MM.1S (cell line): ENCODE measurements around the gene POLG.

Experiments
- DNase-seq: peaks from one replicate; pipeline ENCODE4 v3.0.0-alpha.2; 2015
- H2AFZ ChIP-seq: fragments of 300-600 bp; sonication (generic); 2 replicates; pipeline ENCODE4 v1.6.0; 2016; ENCODE audit warnings: antibody characterized with exemption, low read length
- H3F3A ChIP-seq: fragments of 300-600 bp; sonication (generic); 2 replicates; pipeline ENCODE4 v1.6.1; 2016; ENCODE audit warnings: mild to moderate bottlenecking, antibody characterized with exemption, low read length, moderate library complexity, mixed read lengths; ENCODE audit not compliant: insufficient read depth
- H3K27ac ChIP-seq: fragments of 300-600 bp; sonication (generic); 2 replicates; pipeline ENCODE4 v1.5.1; 2016; ENCODE audit warnings: mild to moderate bottlenecking, low read length
- H3K27me3 ChIP-seq: fragments of 300-600 bp; sonication (generic); replicated peaks from 2 replicates; pipeline ENCODE4 v1.6.0; 2016; ENCODE audit warnings: low read length; ENCODE audit not compliant: insufficient read depth
- H3K36me3 ChIP-seq: fragments of 300-600 bp; sonication (generic); replicated peaks from 2 replicates; pipeline ENCODE4 v1.6.1; 2016; ENCODE audit warnings: mild to moderate bottlenecking, low read length, mixed read lengths; ENCODE audit not compliant: insufficient read depth
- H3K4me1 ChIP-seq: fragments of 300-600 bp; sonication (generic); 2 replicates; pipeline ENCODE4 v1.6.1; 2016; ENCODE audit warnings: low read length, mixed read lengths
- H3K4me2 ChIP-seq: fragments of 300-600 bp; sonication (generic); 2 replicates; pipeline ENCODE4 v1.6.0; 2016; ENCODE audit warnings: low read depth, low read length
- H3K4me3 ChIP-seq: fragments of 300-600 bp; sonication (generic); 2 replicates; pipeline ENCODE4 v1.5.1; 2016; ENCODE audit warnings: low read length, mixed read lengths
- H3K79me2 ChIP-seq: fragments of 300-600 bp; sonication (generic); 2 replicates; pipeline ENCODE4 v1.6.1; 2016; ENCODE audit warnings: mixed run types, low read length, mixed read lengths
- H3K9ac ChIP-seq: fragments of 300-600 bp; sonication (generic); 2 replicates; pipeline ENCODE4 v1.6.1; 2016; ENCODE audit warnings: low read length, mixed read lengths
- H3K9me2 ChIP-seq: fragments of 300-600 bp; sonication (generic); replicated peaks from 2 replicates; pipeline ENCODE4 v1.6.1; 2016; ENCODE audit warnings: mild to moderate bottlenecking, low read length, mixed read lengths; ENCODE audit not compliant: insufficient read depth
- H3K9me3 ChIP-seq: fragments of 300-600 bp; sonication (generic); replicated peaks from 2 replicates; pipeline ENCODE4 v1.6.1; 2016; ENCODE audit warnings: mild to moderate bottlenecking, low read length, mixed read lengths; ENCODE audit not compliant: insufficient read depth
- H4K20me1 ChIP-seq: fragments of 300-600 bp; sonication (generic); 2 replicates; pipeline ENCODE4 v1.6.1; 2016; ENCODE audit warnings: mild to moderate bottlenecking, low read length, moderate library complexity, mixed read lengths; ENCODE audit not compliant: insufficient read depth
- CTCF ChIP-seq: fragments of 300-600 bp; sonication (generic); IDR thresholded peaks from 2 replicates; pipeline ENCODE4 v1.5.1; 2016; ENCODE audit warnings: antibody characterized with exemption, low read length, mixed read lengths
- EZH2 ChIP-seq: fragments of 300-600 bp; sonication (generic); optimal IDR thresholded peaks from 2 replicates; pipeline ENCODE3; 2017; ENCODE audit warnings: low read depth, mild to moderate bottlenecking, antibody characterized with exemption, low read length, mixed read lengths
- EZH2phosphoT487 ChIP-seq: fragments of 300-600 bp; sonication (generic); IDR thresholded peaks from 2 replicates; pipeline ENCODE4 v1.6.1; 2018; ENCODE audit warnings: antibody characterized with exemption, low read length

Gene POLG

GRCh38 chr15:89325039-89325803, 9.4 kb downstream of the POLG start:
- no peaks in the 10 kb centered on the region for H3K9me3 ChIP-seq
- peaks cover 35% of the 10 kb centered on the region for H3K36me3 ChIP-seq
- H4K20me1 ChIP-seq, result peaks cover 2% of the 10 kb centered on the region; the same call in 1 of the 2 replicates
- H3F3A ChIP-seq, result no peaks in the 10 kb centered on the region
- no peak for DNase-seq
- TF ChIP-seq EZH2phosphoT487, result no peak
- no peak for TF ChIP-seq CTCF
- TF ChIP-seq EZH2, result no peak
- H3K9ac ChIP-seq, result no peak overlapping the region
- no peak overlapping the region for H3K4me2 ChIP-seq
- peaks cover 73% of the 10 kb centered on the region for H3K79me2 ChIP-seq
- H2AFZ ChIP-seq, result no peak overlapping the region
- H3K9me2 ChIP-seq, result no peaks in the 10 kb centered on the region
- H3K27me3 ChIP-seq, result no peaks in the 10 kb centered on the region
- H3K27ac ChIP-seq, result no peak overlapping the region
- no peak overlapping the region for H3K4me3 ChIP-seq
- H3K4me1 ChIP-seq, result peaks cover 2% of the 10 kb centered on the region; the same call in 1 of the 2 replicates

GRCh38 chr15:89323825-89324224, 10.8 kb downstream of the POLG start:
- Histone ChIP-seq H3F3A (no peaks in the 10 kb centered on the region), H4K20me1 (peaks cover 2% of the 10 kb centered on the region; the same call in 1 of the 2 replicates), H3K27ac (no peak overlapping the region), H3K9me2 (no peaks in the 10 kb centered on the region), H3K4me2 (no peak overlapping the region), H3K36me3 (peaks cover 33% of the 10 kb centered on the region), H3K4me1 (no peaks in the 10 kb centered on the region), H3K9me3 (no peaks in the 10 kb centered on the region), H3K27me3 (no peaks in the 10 kb centered on the region), H2AFZ (no peak overlapping the region), H3K79me2 (peaks cover 64% of the 10 kb centered on the region), H3K4me3 (no peak overlapping the region), H3K9ac (no peak overlapping the region)
- DNase-seq, result no peak
- TF ChIP-seq EZH2phosphoT487 (no peak), EZH2 (no peak), CTCF (no peak)

GRCh38 chr15:89322822-89323221, 11.8 kb downstream of the POLG start:
- no peak overlapping the region for H3K4me3 ChIP-seq
- no peak overlapping the region for H3K9ac ChIP-seq
- peaks cover 28% of the 10 kb centered on the region for H3K36me3 ChIP-seq
- H3K27ac ChIP-seq, result no peak overlapping the region
- no peaks in the 10 kb centered on the region for H3K9me2 ChIP-seq
- no peak for DNase-seq
- H2AFZ ChIP-seq, result no peak overlapping the region
- H4K20me1 ChIP-seq, result peaks cover 2% of the 10 kb centered on the region; the same call in 1 of the 2 replicates
- peaks cover 61% of the 10 kb centered on the region for H3K79me2 ChIP-seq
- no peaks in the 10 kb centered on the region for H3K4me1 ChIP-seq
- H3F3A ChIP-seq, result no peaks in the 10 kb centered on the region
- no peaks in the 10 kb centered on the region for H3K9me3 ChIP-seq
- no peak for TF ChIP-seq EZH2phosphoT487
- TF ChIP-seq EZH2, result no peak
- TF ChIP-seq CTCF, result no peak
- no peaks in the 10 kb centered on the region for H3K27me3 ChIP-seq
- H3K4me2 ChIP-seq, result no peak overlapping the region
